Cardiac septum (tissue), 1 donor: ENCODE data around the gene KRTAP10-5. TPM values are rescaled to one million over a fixed set of nuclear protein-coding genes. Genes with fewer than 3 reads are reported as not detected.

ENCODE experiments used
- DNase-seq: peaks from one replicate; pipeline ENCODE4 v3.0.0-alpha.2; 2020; ENCODE audit warnings: low spot score
- intact Hi-C: fragments of 100-400 bp; cut with DNase I; formaldehyde crosslinking; loops from one replicate; pipeline ENCODE4 v1.14.0; 2022
- total RNA-seq: library from RNA; stranded (reverse); fragmentation: NEBNext Ultra II Directional; extraction: Animal tissue kit (Norgen Biotek cat#: 25700); gene quantifications from one replicate; pipeline ENCODE4 v1.2.1, GENCODE V29; 2021
- donor health status: DM: no; HTN: no; CAD: no.

The KRTAP10-5 gene
- total RNA-seq, 1 donor from 2014 or later: not detected

DNA sequence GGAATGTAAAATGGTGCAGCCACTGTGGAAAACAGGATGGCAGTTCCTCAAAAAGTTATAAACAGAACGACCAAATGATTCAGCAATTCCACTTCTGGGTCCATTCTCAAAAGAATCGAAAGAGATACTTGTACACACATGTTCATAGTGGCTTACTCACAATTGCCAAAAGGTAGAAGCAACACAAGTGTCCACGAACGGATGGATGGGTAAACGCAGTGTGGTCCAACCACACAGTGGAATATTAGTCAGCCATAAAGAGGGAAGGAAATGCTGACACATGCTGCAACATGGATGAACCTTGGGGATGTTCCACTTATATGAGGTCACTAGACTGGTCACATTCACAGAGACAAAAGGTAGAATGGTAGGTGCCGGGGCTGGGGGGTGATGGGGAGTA is 45.7 kb downstream of the KRTAP10-5 start:
- intact Hi-C loops: no loop called here

DNA sequence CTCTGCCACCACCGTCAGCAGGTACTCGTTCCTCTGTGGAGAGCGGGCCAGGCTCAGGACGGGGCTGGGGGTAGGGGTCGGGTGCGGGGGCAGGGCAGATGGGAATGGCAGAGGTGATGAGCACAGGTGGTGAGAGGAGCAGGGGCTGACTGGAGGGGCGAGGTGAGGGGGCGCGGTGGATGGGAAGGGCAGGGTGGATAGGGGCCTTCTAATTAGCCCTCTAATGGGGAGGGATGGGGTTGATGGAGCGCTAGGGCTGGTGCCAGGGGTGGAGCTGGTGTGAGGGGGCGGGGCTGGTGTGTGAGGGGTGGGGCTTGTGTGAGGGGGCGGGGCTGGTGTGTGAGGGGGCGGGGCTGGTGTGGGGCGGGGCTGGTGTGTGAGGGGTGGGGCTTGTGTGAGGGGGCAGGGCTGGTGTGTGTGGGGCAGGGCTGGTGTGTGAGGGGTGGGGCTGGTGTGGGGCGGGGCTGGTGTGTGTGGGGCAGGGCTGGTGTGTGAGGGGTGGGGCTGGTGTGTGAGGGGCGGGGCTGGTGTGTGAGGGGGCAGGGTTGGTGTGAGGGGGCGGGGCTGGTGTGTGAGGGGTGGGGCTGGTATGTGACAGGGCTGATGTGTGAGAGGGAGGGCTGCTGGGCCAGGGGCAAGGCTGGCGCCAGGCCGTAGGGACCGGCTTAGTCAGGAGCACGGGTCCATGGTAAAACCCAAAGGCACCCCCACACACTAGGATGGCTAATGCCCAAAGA is 46.3 kb downstream of the KRTAP10-5 start:
- intact Hi-C loops: no loop called here
- DNase-seq: peak; percentile 55

More for the DNA sequence above, 45.7 kb downstream of the KRTAP10-5 start:
- peak; percentile 27 for DNase-seq

DNA sequence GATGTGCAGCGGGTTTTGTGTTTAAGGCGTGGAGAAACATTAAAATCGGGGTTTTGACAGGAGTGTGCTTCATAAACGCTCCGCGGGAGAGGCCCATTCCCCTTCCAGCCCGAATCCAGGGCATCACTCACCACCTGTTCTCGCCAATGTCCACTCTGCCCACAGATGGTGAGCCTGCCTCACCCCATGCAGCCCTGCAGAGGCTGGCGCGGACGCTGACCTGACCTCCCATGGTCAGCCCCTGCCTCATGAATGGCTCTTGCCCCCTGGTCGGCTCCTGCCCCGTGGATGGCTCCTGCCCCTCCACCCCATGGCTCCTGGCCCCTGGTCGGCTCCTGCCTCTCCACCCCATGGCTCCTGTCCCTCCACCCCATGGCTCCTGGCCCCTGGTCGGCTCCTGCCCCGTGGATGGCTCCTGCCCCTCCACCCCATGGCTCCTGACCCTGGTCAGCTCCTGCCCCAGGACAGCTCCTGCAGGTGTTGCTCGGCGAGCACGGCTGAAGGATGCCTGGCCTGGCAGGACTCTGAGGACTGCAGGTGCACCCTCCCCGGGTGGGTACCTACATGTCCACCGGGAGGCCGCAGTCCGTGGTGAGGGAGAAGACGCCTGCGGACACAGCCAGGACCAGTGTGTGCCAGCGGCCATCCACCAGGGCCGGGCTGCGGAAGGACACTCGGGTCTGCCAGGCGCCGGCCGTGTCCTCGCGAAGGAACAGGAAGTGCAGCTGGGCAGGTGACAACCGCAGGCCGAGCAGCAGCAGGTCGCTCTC is 47.1 kb downstream of the KRTAP10-5 start:
- intact Hi-C loops: no loop called here

DNA sequence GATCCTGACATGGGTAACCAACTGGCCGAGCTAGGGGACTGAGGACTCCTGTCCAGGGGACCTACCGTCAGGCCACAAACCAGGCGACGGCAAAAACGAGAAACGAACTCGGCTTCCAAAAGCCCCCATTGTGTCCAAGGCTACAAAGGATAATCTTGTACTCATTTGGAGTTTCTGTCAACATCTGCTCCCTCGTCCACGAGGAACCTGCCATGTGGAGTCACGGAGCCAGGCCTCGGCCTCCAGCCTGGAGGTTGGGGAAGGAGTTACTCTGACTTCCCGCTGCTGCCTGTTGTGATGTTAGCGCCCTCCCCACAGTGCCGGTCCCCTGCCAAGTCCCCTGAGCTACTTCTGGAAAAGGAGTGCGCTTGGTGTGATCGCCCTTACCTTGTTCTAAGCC is 47.7 kb downstream of the KRTAP10-5 start:
- no peak for DNase-seq
- intact Hi-C loops: no loop called here

More for the DNA sequence above, 47.1 kb downstream of the KRTAP10-5 start:
- peak; percentile 62 for DNase-seq

DNA sequence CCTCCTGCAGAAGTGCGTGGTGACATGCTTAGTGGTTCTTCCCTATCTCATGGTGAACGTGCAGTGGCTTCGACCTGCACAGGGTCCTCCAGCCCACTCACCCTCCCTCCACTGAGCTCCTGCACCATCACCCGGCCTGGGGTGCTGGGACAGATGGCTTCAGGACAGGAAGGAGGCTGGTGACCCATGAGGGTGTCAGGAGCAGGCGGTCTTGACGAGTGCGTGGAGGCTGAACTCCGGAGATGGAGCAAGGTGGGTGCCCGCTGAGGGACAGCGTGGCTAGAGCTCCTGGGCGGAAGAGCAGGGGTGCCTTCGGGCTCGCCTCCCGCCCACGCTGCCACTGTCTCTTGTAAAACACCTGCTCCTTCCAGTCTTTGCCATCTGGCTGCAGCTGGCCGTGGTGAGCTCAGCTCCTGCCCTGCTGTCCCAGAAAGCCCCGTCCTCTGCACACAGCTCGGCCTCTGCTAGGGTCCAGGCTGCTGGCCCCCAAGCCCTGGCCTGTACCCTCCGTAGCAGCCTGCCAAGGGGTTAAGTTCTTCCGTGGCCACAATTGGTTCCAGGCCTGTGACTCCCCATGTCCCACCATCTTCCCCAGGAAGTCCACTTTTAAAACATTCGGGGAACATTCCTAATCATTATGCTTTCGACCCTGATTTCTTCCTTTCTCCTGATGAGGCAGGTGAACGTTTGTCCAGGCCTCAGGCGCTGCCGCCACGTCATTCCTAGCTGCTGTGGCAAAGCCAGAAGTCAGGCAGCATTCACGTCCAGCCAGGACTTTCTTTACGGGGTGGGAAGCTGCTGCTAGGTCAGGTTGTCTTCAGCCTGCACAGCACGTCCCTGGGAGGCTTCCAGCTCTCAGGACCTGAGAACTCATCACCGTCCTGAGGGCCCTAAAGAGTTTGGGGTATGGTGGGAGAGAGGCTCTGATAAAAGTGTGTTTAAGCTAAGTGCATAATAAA is 48.5 kb downstream of the KRTAP10-5 start:
- peak; percentile 51 for DNase-seq
- intact Hi-C loops: no loop called here

DNA sequence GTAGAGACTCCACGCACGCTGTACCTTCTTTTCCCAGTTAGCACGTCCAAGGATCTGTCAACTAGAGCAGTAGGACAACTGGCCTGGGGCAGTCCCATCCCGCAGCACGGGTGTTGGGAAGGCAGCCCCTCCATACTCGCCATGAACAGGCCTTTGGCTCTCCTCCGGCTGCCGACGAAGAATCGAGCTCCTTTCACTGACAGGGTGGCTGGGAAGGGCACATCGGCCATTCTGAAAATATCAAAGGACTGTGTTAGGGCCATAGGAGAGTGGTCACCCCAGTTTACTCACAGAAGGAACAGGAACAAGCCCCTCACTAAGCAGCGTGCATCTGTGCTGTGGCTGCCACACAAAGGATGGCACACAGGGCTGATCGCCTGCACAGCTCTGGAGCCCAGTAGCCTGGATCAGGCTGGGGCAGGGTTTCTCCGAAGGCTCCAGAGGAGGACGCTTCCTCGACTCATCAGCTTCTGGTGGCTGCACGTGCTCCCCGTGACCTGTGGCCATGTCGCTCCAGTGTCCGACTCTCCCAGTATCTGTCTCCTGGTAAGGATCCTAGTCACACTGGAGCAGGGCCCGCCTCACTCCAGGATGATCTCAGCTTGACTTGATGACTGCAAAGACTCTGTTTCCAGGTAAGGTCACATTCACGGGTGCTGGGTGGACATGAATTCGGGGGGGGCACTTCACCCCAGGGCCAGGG is 49.4 kb downstream of the KRTAP10-5 start:
- peak; percentile 53 for DNase-seq
- intact Hi-C loops: no loop called here

DNA sequence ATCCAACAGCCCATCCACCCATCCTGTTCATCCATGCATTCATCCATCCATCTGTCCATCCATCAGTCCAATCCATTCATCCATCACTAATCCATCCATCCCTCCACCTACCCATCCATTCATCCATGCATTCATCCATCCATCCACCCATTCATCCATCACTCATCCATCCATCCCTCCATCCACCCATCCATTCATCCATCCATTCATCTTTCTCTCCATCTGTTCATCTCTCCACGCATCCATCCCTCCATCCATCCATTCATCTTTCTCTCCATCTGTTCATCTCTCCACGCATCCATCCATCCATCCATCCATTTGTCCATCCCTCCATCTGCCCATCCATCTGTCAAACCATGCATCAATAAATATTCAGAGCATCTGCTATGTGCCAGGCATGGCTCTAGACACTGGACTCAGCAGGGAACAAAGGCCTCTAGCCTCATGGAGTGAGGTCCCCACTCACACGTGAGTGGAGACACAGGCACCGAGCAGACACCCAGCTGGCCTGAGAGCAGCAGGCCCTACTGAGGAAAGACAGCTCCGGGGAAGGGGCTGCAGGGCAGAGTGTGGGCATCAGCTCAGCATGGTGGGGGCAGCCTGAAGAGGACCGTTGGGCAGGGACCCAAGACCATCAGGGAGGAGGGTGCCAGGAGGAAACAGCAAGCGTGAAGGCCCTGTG is 50.0 kb downstream of the KRTAP10-5 start:
- intact Hi-C loops: no loop called here
- no peak for DNase-seq

DNA sequence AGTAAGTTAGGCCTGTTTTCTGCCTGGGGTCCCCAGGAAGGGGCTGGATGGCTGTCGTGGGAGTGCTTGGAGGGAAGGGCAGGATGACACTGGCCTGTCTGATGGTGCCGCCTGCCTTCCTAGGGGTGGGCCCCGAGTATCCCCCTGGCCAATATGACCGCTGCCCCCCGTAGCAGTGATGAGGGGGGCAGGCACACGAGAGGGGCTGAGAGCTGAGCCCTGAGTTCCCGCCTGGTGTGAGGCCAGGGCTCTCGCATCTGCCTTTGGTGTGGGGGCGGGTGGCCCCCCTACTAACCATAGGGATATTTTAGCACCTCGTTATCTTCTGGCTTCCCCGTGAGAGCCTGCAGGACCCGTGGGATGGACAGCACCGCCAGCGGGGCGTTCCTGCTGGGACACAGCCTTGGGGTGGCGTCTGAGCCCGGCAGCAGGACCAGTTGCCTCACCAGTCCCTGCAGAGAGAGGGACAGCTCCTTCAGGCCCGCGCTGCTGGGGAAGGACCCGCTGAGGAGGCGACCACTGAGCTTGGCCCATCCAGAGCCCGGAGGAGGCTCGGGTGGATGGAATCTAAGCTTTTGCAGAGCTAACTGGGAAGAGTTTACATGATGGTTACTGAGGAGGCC is 50.8 kb downstream of the KRTAP10-5 start:
- DNase-seq: peak; percentile 67
- intact Hi-C loops: no loop called here

Other genes with a start within 250 kb of the KRTAP10-5 start
- 15.8 TPM for gene CFAP410, start 241.2 kb downstream of the KRTAP10-5 start, total RNA-seq
- 1.2 TPM for gene TRPM2, start 227.0 kb downstream of the KRTAP10-5 start, total RNA-seq
- 2.9 TPM for gene LRRC3, start 125.1 kb downstream of the KRTAP10-5 start, total RNA-seq
- gene KRTAP10-1, start 40.4 kb downstream of the KRTAP10-5 start, total RNA-seq: not detected
- gene KRTAP10-2, start 29.1 kb downstream of the KRTAP10-5 start, total RNA-seq: not detected
- not detected for gene KRTAP10-3, start 21.8 kb downstream of the KRTAP10-5 start, total RNA-seq
- not detected for gene KRTAP10-4, start 6.9 kb downstream of the KRTAP10-5 start, total RNA-seq
- not detected for gene KRTAP10-6, start 11.9 kb upstream of the KRTAP10-5 start, total RNA-seq
- gene KRTAP10-7, start 20.0 kb upstream of the KRTAP10-5 start, total RNA-seq: not detected
- not detected for gene KRTAP10-8, start 31.5 kb upstream of the KRTAP10-5 start, total RNA-seq
- gene KRTAP10-9, start 46.5 kb upstream of the KRTAP10-5 start, total RNA-seq: not detected
- gene KRTAP10-10, start 56.8 kb upstream of the KRTAP10-5 start, total RNA-seq: not detected
- gene KRTAP10-11, start 65.8 kb upstream of the KRTAP10-5 start, total RNA-seq: not detected
- gene KRTAP12-4, start 74.1 kb upstream of the KRTAP10-5 start, total RNA-seq: not detected
- gene KRTAP12-3, start 77.3 kb upstream of the KRTAP10-5 start, total RNA-seq: not detected
- not detected for gene KRTAP12-2, start 86.3 kb upstream of the KRTAP10-5 start, total RNA-seq
- not detected for gene KRTAP12-1, start 101.6 kb upstream of the KRTAP10-5 start, total RNA-seq
- not detected for gene KRTAP10-12, start 116.6 kb upstream of the KRTAP10-5 start, total RNA-seq
- gene TSPEAR, start 131.0 kb upstream of the KRTAP10-5 start, total RNA-seq: not detected
- gene UBE2G2, start 221.2 kb upstream of the KRTAP10-5 start, total RNA-seq: 69.7 TPM
- gene SUMO3, start 237.5 kb upstream of the KRTAP10-5 start, total RNA-seq: 66.0 TPM